Measurements from ENCODE around the gene C17orf50. TPM values are rescaled to one million over a fixed set of nuclear protein-coding genes. Genes with fewer than 3 reads are reported as not detected.
A peak's percentile ranks its signal among the peaks of the same experiment; 100 is the strongest.

Gene C17orf50
- total RNA-seq, 1 donor from 2014 or later, result not detected

GRCh38 chr17:35766903-35767510 is 6.3 kb downstream of the C17orf50 start:
- Mint-ChIP-seq H3K36me3 (ENCODE audit: unreplicated experiment) (no peaks in the 10 kb centered on the region), H3K9me3 (ENCODE audit: unreplicated experiment) (no peaks in the 10 kb centered on the region), H3K27me3 (ENCODE audit: unreplicated experiment) (peaks cover 2% of the 10 kb centered on the region), H3K4me3 (ENCODE audit: unreplicated experiment) (no peak overlapping the region), H3K27ac (ENCODE audit: unreplicated experiment) (no peak overlapping the region), H3K4me1 (ENCODE audit: unreplicated experiment) (peaks cover 20% of the 10 kb centered on the region)
- no peak for DNase-seq (ENCODE audit: extremely low spot score, unreplicated experiment)
- peak; percentile 70 for TF ChIP-seq CTCF (IDR thresholded peaks at IDR 0.05)

- no peak for DNase-seq (ENCODE audit: extremely low spot score, unreplicated experiment)
- Mint-ChIP-seq H3K4me1 (ENCODE audit: unreplicated experiment) (peaks cover 26% of the 10 kb centered on the region), H3K27me3 (ENCODE audit: unreplicated experiment) (peaks cover 5% of the 10 kb centered on the region), H3K4me3 (ENCODE audit: unreplicated experiment) (no peak overlapping the region), H3K27ac (ENCODE audit: unreplicated experiment) (no peak overlapping the region), H3K9me3 (ENCODE audit: unreplicated experiment) (no peaks in the 10 kb centered on the region), H3K36me3 (ENCODE audit: unreplicated experiment) (no peaks in the 10 kb centered on the region)
- no peak for TF ChIP-seq CTCF (IDR thresholded peaks at IDR 0.05)
These were observed 8.1 kb downstream of the C17orf50 start for GRCh38 chr17:35768797-35769196.

- H3K27me3 Mint-ChIP-seq (ENCODE audit: unreplicated experiment), result peaks cover 5% of the 10 kb centered on the region
- H3K4me1 Mint-ChIP-seq (ENCODE audit: unreplicated experiment), result peaks cover 30% of the 10 kb centered on the region
- H3K36me3 Mint-ChIP-seq (ENCODE audit: unreplicated experiment), result no peaks in the 10 kb centered on the region
- peak; percentile 36 for TF ChIP-seq CTCF (IDR thresholded peaks at IDR 0.05)
- DNase-seq (ENCODE audit: extremely low spot score, unreplicated experiment), result no peak
- no peak overlapping the region for H3K4me3 Mint-ChIP-seq (ENCODE audit: unreplicated experiment)
- H3K27ac Mint-ChIP-seq (ENCODE audit: unreplicated experiment), result no peak overlapping the region
- H3K9me3 Mint-ChIP-seq (ENCODE audit: unreplicated experiment), result no peaks in the 10 kb centered on the region
These were observed 9.3 kb downstream of the C17orf50 start for GRCh38 chr17:35769895-35770486.

- Mint-ChIP-seq H3K36me3 (ENCODE audit: unreplicated experiment) (no peaks in the 10 kb centered on the region), H3K4me1 (ENCODE audit: unreplicated experiment) (peaks cover 33% of the 10 kb centered on the region), H3K9me3 (ENCODE audit: unreplicated experiment) (no peaks in the 10 kb centered on the region), H3K4me3 (ENCODE audit: unreplicated experiment) (no peak overlapping the region), H3K27me3 (ENCODE audit: unreplicated experiment) (peaks cover 5% of the 10 kb centered on the region), H3K27ac (ENCODE audit: unreplicated experiment) (no peak overlapping the region)
- no peak for TF ChIP-seq CTCF (IDR thresholded peaks at IDR 0.05)
- DNase-seq (ENCODE audit: extremely low spot score, unreplicated experiment), result no peak
These were observed 12.4 kb downstream of the C17orf50 start for GRCh38 chr17:35773129-35773528.

GRCh38 chr17:35773679-35774425 is 13.2 kb downstream of the C17orf50 start:
- H3K27ac Mint-ChIP-seq (ENCODE audit: unreplicated experiment), result peak overlapping the region; percentile 88
- peaks cover 5% of the 10 kb centered on the region for H3K27me3 Mint-ChIP-seq (ENCODE audit: unreplicated experiment)
- TF ChIP-seq CTCF (IDR thresholded peaks at IDR 0.05), result no peak
- no peaks in the 10 kb centered on the region for H3K9me3 Mint-ChIP-seq (ENCODE audit: unreplicated experiment)
- DNase-seq (ENCODE audit: extremely low spot score, unreplicated experiment), result no peak
- H3K4me3 Mint-ChIP-seq (ENCODE audit: unreplicated experiment), result peak overlapping the region; percentile 1
- peaks cover 39% of the 10 kb centered on the region for H3K4me1 Mint-ChIP-seq (ENCODE audit: unreplicated experiment)
- no peaks in the 10 kb centered on the region for H3K36me3 Mint-ChIP-seq (ENCODE audit: unreplicated experiment)

All from osteocyte (in vitro differentiated cells).